ENCODE results near the gene NEU4. TPM values are rescaled to one million over a fixed set of nuclear protein-coding genes. Genes with fewer than 3 reads are reported as not detected.
"Not testable (repeated sequence)": the region's sequence is repeated elsewhere in the genome, so short reads cannot be mapped to it uniquely, and the experiment has no call there.

NEU4 gene
- polyA plus RNA-seq, 1 experiment: not detected

DNA sequence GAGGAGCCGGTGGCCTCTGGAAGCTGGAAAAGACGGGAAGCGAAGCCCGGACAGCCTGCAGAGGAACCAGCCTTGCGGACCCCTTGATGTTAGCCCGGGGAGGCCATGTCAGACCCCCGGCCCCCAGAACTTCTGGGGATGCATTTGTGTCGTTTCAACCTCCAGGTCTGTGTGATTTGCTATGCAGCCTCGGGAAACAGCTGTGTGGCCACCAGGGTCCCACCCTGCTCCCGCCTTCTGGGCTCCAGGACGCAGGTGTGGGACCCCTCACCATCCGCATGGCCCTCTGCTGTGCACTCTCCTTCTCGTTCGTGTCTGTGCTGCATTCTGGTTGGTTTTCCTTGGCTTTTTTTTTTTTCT is 13.3 kb downstream of the NEU4 start:
- TF ChIP-seq, protein P1, sequence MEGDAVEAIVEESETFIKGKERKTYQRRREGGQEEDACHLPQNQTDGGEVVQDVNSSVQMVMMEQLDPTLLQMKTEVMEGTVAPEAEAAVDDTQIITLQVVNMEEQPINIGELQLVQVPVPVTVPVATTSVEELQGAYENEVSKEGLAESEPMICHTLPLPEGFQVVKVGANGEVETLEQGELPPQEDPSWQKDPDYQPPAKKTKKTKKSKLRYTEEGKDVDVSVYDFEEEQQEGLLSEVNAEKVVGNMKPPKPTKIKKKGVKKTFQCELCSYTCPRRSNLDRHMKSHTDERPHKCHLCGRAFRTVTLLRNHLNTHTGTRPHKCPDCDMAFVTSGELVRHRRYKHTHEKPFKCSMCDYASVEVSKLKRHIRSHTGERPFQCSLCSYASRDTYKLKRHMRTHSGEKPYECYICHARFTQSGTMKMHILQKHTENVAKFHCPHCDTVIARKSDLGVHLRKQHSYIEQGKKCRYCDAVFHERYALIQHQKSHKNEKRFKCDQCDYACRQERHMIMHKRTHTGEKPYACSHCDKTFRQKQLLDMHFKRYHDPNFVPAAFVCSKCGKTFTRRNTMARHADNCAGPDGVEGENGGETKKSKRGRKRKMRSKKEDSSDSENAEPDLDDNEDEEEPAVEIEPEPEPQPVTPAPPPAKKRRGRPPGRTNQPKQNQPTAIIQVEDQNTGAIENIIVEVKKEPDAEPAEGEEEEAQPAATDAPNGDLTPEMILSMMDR (IDR thresholded peaks at IDR 0.05; ENCODE audit: low read depth, low read length): no peak
- Histone ChIP-seq H3K4me3 (ENCODE audit: low read depth, low read length) (no peak overlapping the region), H3K27me3 (ENCODE audit: control insufficient read depth, insufficient read depth, low read length) (peaks cover 3% of the 10 kb centered on the region), H3K27ac (ENCODE audit: low read depth, low read length) (no peak overlapping the region), H3K9me3 (ENCODE audit: control insufficient read depth, insufficient read depth, low read length) (peaks cover 56% of the 10 kb centered on the region)
- POLR2A ChIA-PET: no interaction called here
- CTCF ChIA-PET: no interaction called here
- DNase-seq (ENCODE audit: low read depth, low spot score): no peak

DNA sequence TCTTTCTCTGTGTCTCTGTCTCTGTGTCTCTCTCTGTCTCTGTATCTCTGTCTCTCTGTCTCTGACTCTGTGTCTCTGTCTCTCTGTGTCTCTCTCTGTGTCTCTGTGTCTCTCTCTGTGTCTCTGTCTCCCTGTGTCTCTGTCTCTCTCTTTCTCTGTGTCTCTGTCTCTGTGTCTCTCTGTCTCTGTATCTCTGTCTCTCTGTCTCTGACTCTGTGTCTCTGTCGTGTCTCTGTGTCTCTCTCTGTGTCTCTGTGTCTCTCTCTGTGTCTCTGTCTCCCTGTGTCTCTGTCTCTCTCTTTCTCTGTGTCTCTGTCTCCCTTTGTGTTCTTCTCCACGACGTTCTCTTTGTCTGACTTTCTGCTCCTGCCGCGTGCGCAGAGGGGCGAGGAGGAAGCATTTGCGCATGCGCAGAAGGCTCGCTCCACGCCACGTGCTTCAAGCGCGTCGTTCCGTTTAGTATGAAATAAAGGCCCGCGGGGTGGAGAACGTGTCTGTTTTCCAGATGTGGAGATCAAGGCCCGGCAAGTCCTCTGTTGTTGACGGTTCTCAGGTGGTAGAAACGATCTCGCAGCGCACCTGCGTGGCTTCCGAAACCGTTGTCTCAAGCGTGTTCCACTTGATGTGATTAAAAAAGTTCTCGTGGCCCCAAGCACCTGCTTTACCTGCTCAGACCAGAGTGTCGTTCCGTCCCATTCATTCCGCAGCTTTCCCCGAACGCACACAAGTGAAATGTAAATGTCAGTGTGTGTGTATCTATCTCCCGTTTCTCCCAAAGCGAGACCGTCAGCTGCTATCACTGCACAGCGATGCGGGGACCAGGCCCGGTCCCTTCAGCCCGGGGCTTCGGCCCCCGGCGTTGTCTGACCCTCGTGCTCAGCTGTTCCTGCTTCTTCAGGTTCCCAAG is 14.8 kb downstream of the NEU4 start:
- DNase-seq (ENCODE audit: low read depth, low spot score); POLR2A ChIA-PET; H3K27me3 ChIP-seq (ENCODE audit: control insufficient read depth, insufficient read depth, low read length); H3K27ac ChIP-seq (ENCODE audit: low read depth, low read length); CTCF ChIA-PET; H3K4me3 ChIP-seq (ENCODE audit: low read depth, low read length): not testable (repeated sequence)
- H3K9me3 ChIP-seq (ENCODE audit: control insufficient read depth, insufficient read depth, low read length): peaks cover 48% of the 10 kb centered on the region

DNA sequence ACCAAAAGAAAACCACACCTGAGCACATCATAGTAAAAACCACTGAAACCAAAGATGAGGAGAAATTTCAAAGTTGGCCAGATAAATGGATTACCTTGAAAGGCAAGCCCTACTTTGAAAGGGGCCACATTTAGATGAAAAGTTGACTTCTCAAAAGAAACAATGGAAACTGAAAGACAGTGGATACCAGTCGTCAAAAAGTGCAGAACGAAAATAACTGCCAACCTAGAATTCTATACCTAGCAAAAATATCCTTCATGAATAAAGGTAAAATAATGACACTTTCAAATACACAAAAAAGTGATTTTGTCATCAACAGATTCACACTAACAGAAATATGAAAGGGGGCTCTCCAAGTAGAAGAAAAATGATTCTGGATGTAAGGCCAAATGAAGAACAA is 18.4 kb downstream of the NEU4 start:
- POLR2A ChIA-PET: interaction anchor here (0.9 kb wide), 1 partner anchor 93 kb away, joined by 7 read pairs; the partner anchor contains the start of gene D2HGDH
- CTCF ChIA-PET: no interaction called here
- DNase-seq (ENCODE audit: low read depth, low spot score): no peak
- peaks cover 18% of the 10 kb centered on the region for H3K9me3 ChIP-seq (ENCODE audit: control insufficient read depth, insufficient read depth, low read length)
- H3K27ac ChIP-seq (ENCODE audit: low read depth, low read length): no peak overlapping the region
- no peaks in the 10 kb centered on the region for H3K27me3 ChIP-seq (ENCODE audit: control insufficient read depth, insufficient read depth, low read length)
- no peak overlapping the region for H3K4me3 ChIP-seq (ENCODE audit: low read depth, low read length)
- TF ChIP-seq, protein P1 (IDR thresholded peaks at IDR 0.05; ENCODE audit: low read depth, low read length): no peak

DNA sequence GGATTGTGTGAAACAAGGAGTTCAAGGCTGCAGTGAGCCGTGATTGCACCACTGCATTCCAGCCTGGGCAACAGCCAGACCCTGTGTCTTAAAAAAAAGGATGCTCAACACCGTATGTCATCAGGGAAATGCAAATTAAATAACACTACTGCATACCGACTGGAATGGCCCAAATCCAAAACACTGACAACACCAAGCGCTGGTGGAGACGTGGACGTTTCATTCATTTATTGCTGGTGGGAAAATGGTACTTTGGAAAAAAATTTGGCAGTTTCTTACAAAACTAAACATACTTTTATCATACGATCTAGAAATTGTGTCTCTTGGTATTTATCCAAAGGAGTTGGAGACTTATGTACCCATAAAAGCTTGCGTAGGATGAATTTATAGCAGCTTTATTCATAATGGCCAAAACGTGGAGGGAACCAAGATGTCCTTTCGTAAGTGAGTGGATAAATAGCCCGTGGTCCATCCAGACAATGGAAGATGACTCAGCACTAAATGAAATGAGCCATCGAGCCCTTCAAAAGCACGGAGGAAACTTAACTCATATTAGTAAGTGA is 24.2 kb downstream of the NEU4 start:
- peak; percentile 15 for DNase-seq (ENCODE audit: low read depth, low spot score)
- POLR2A ChIA-PET: no interaction called here
- CTCF ChIA-PET: interaction anchor here (1.9 kb wide), 1 partner anchor 45 kb away, joined by 5 read pairs; no protein-coding TSS in a partner anchor
- Histone ChIP-seq H3K27me3 (ENCODE audit: control insufficient read depth, insufficient read depth, low read length) (peaks cover 8% of the 10 kb centered on the region), H3K27ac (ENCODE audit: low read depth, low read length) (no peak overlapping the region), H3K9me3 (ENCODE audit: control insufficient read depth, insufficient read depth, low read length) (peaks cover 6% of the 10 kb centered on the region; the same call in 1 of the 2 replicates), H3K4me3 (ENCODE audit: low read depth, low read length) (no peak overlapping the region; the same call in 1 of the 2 replicates)
- TF ChIP-seq, protein P1 (IDR thresholded peaks at IDR 0.05; ENCODE audit: low read depth, low read length): no peak

DNA sequence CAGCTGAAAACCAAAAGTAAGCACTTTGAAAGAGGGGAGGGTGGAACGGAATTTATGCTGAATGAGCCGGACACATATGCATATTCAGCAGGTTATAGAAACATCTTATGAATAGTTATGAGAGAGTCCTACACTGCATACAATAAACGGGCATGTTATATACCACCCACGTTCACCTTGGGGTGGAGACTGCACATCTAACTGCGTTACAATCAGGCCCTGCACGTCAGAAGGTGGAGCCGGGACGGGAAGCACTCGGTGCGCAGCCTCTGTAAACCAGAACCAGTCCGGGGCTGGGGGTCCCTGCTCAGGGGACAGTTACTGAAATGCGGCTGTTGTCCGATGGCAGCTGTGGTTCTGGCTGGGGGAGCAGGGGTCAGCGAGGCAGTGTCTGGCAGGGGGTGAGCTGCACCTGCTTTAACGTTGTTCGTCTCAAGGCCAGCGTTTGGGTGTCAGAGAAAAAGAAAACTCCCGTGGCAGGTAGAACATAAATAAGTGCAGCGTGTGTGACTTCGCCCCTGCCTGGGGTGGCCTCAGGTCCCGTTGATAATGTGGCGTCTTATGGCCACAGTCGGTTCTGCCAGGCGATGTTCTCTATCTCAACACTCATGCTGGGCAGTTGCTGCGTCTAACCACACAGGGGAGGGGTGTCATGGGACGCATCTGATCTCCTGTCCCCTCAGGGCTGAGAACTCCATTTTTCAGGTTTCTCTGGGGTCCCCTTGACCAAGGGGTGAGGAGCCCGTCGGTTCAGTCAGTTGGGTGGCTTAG is 24.9 kb downstream of the NEU4 start:
- CTCF ChIA-PET: interaction anchor here (1.9 kb wide), 1 partner anchor 44 kb away, joined by 5 read pairs; no protein-coding TSS in a partner anchor
- H3K4me3 ChIP-seq (ENCODE audit: low read depth, low read length); H3K9me3 ChIP-seq (ENCODE audit: control insufficient read depth, insufficient read depth, low read length); H3K27me3 ChIP-seq (ENCODE audit: control insufficient read depth, insufficient read depth, low read length); POLR2A ChIA-PET; H3K27ac ChIP-seq (ENCODE audit: low read depth, low read length); DNase-seq (ENCODE audit: low read depth, low spot score): not testable (repeated sequence)

Data from AG04450 (cell line).